ENCODE results near the gene EPC2. TPM values are rescaled to one million over a fixed set of nuclear protein-coding genes. Genes with fewer than 3 reads are reported as not detected.

EPC2 gene
- total and polyA plus RNA-seq, 10 of the 15 experiments (the other 5 are each of a cell fraction or from before 2014, with no cell fraction given), result 2.0 to 16.5 (median 10.8) TPM

- Histone ChIP-seq H3K4me3 (no peak overlapping the region), H3K9ac (ENCODE audit: control insufficient read depth, insufficient read depth, low read length) (no peak overlapping the region), H4K20me1 (ENCODE audit: control insufficient read depth, insufficient read depth) (no peaks in the 10 kb centered on the region), H3K27ac (ENCODE audit: control insufficient read depth, insufficient read depth) (no peak overlapping the region), H3K36me3 (ENCODE audit: control insufficient read depth in 2 of 2, insufficient read depth in 2 of 2, low read length in 1 of 2) (no peaks in the 10 kb centered on the region), H3K4me1 (ENCODE audit: control insufficient read depth, insufficient read depth, low read length) (no peaks in the 10 kb centered on the region), H3K4me2 (ENCODE audit: control insufficient read depth, insufficient read depth) (no peak overlapping the region), H3K79me2 (ENCODE audit: control insufficient read depth, insufficient read depth, low read length) (no peaks in the 10 kb centered on the region), H2AFZ (ENCODE audit: control insufficient read depth, low read depth, low read length) (no peak overlapping the region), H3K9me3 (replicated peaks; ENCODE audit: control insufficient read depth, insufficient read depth, low read length) (no peaks in the 10 kb centered on the region; the same call in 1 of the 3 replicates), H3K27me3 (replicated peaks in 1 of 2; ENCODE audit: control insufficient read depth in 2 of 2, insufficient read depth in 2 of 2, low read length in 1 of 2) (no peaks in the 10 kb centered on the region)
- ChIA-PET SMC1A (ENCODE audit: uncharacterized antibody, unreplicated experiment) (no interaction called here), RAD21 (ENCODE audit: unreplicated experiment) (no interaction called here), POLR2A (no interaction called here), CTCF (interaction anchor here (1.1 to 1.2 kb wide), 2 partner anchors 9 to 10 kb away, joined by 3 to 4 read pairs; no protein-coding TSS in a partner anchor)
- in situ Hi-C loops (cut with MboI), result no loop called here
- DNase-seq (ENCODE audit: low read depth, low spot score) (no peak), ATAC-seq (no peak), FAIRE-seq (no peak)
- 28% methylated on average over 1 of the region's 1 CpG for WGBS (ENCODE audit: insufficient coverage, insufficient replicate concordance, low lambda C conversion rate, missing lambda C conversion rate)
- intact Hi-C loops (cut with micrococcal nuclease; ENCODE audit: unreplicated experiment), result no loop called here
- no peak for TF ChIP-seq BMI1 (IDR thresholded peaks at IDR 0.05; ENCODE audit: borderline replicate concordance)
- no peak for TF ChIP-seq ATF7 (IDR thresholded peaks at IDR 0.05; ENCODE audit: low read depth)
- TF ChIP-seq CEBPB (IDR thresholded peaks at IDR 0.05; ENCODE audit: borderline replicate concordance in 1 of 2, low read depth in 2 of 2, low read length in 2 of 2), result no peak
- no peak for TF ChIP-seq SMC3 (IDR thresholded peaks at IDR 0.05; ENCODE audit: borderline replicate concordance, low read length)
- TF ChIP-seq MXI1 (IDR thresholded peaks at IDR 0.05; ENCODE audit: low read depth, low read length), result no peak
- BruUV-seq (replicated peaks), result no TSS peak
Measured at GRCh38 chr2:148824190-148824589, 179.6 kb downstream of the EPC2 start.

- H3K36me3 ChIP-seq (ENCODE audit: control insufficient read depth in 2 of 2, insufficient read depth in 2 of 2, low read length in 1 of 2), result no peaks in the 10 kb centered on the region
- FAIRE-seq (no peak), ATAC-seq (no peak), DNase-seq (ENCODE audit: low read depth, low spot score) (no peak)
- CTCF ChIA-PET, result no interaction called here
- no TSS peak for BruUV-seq (replicated peaks)
- SMC1A ChIA-PET (ENCODE audit: uncharacterized antibody, unreplicated experiment), result no interaction called here
- H3K27me3 ChIP-seq (replicated peaks in 1 of 2; ENCODE audit: control insufficient read depth in 2 of 2, insufficient read depth in 2 of 2, low read length in 1 of 2), result no peaks in the 10 kb centered on the region
- TF ChIP-seq RBBP5 (conservative IDR thresholded peaks at IDR 0.05) (no peak), EED (IDR thresholded peaks at IDR 0.05; ENCODE audit: low read depth) (no peak), DPF2 (IDR thresholded peaks at IDR 0.05) (no peak), SMC3 (IDR thresholded peaks at IDR 0.05; ENCODE audit: borderline replicate concordance, low read length) (no peak), ZBTB11 (CRISPR knock-in tag; IDR thresholded peaks at IDR 0.05) (no peak), STAT3 (IDR thresholded peaks at IDR 0.05; ENCODE audit: low read depth, low read length) (no peak), NR2C1 (IDR thresholded peaks at IDR 0.05) (no peak)
- no peak overlapping the region for H2AFZ ChIP-seq (ENCODE audit: control insufficient read depth, low read depth, low read length)
- in situ Hi-C loops (cut with MboI), result no loop called here
- no peak overlapping the region for H3K4me3 ChIP-seq
- H3K9ac ChIP-seq (ENCODE audit: control insufficient read depth, insufficient read depth, low read length), result no peak overlapping the region
- H3K27ac ChIP-seq (ENCODE audit: control insufficient read depth, insufficient read depth), result no peak overlapping the region
- POLR2A ChIA-PET, result no interaction called here
- no peaks in the 10 kb centered on the region for H3K4me1 ChIP-seq (ENCODE audit: control insufficient read depth, insufficient read depth, low read length)
- no peak overlapping the region for H3K4me2 ChIP-seq (ENCODE audit: control insufficient read depth, insufficient read depth)
- no peaks in the 10 kb centered on the region for H4K20me1 ChIP-seq (ENCODE audit: control insufficient read depth, insufficient read depth)
- H3K9me3 ChIP-seq (replicated peaks; ENCODE audit: control insufficient read depth, insufficient read depth, low read length), result no peaks in the 10 kb centered on the region; the same call in 1 of the 3 replicates
- RAD21 ChIA-PET (ENCODE audit: unreplicated experiment), result no interaction called here
- intact Hi-C loops (cut with micrococcal nuclease; ENCODE audit: unreplicated experiment), result no loop called here
- no peaks in the 10 kb centered on the region for H3K79me2 ChIP-seq (ENCODE audit: control insufficient read depth, insufficient read depth, low read length)
Measured at GRCh38 chr2:148826791-148827190, 182.2 kb downstream of the EPC2 start.
